NCI-H1092 treated with DMSO at 0.1 percent for 48 hours (cell line): Measurements from ENCODE around the gene ADGRD2.
"Not testable (repeated sequence)": the region's sequence is repeated elsewhere in the genome, so short reads cannot be mapped to it uniquely, and the experiment has no call there.

ENCODE experiments used
- DNase-seq: peaks from one replicate; lab custom pipeline; 2025; lab: John Stamatoyannopoulos, UW

ADGRD2 gene, protein sequence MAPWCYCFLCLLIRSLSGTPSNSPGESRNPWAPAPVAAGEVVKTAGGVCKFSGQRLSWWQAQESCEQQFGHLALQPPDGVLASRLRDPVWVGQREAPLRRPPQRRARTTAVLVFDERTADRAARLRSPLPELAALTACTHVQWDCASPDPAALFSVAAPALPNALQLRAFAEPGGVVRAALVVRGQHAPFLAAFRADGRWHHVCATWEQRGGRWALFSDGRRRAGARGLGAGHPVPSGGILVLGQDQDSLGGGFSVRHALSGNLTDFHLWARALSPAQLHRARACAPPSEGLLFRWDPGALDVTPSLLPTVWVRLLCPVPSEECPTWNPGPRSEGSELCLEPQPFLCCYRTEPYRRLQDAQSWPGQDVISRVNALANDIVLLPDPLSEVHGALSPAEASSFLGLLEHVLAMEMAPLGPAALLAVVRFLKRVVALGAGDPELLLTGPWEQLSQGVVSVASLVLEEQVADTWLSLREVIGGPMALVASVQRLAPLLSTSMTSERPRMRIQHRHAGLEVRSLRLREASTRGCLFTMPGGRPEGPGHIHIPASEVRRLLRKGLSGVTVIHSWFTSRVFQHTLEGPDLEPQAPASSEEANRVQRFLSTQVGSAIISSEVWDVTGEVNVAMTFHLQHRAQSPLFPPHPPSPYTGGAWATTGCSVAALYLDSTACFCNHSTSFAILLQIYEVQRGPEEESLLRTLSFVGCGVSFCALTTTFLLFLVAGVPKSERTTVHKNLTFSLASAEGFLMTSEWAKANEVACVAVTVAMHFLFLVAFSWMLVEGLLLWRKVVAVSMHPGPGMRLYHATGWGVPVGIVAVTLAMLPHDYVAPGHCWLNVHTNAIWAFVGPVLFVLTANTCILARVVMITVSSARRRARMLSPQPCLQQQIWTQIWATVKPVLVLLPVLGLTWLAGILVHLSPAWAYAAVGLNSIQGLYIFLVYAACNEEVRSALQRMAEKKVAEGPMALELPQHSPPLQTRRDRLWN

DNA sequence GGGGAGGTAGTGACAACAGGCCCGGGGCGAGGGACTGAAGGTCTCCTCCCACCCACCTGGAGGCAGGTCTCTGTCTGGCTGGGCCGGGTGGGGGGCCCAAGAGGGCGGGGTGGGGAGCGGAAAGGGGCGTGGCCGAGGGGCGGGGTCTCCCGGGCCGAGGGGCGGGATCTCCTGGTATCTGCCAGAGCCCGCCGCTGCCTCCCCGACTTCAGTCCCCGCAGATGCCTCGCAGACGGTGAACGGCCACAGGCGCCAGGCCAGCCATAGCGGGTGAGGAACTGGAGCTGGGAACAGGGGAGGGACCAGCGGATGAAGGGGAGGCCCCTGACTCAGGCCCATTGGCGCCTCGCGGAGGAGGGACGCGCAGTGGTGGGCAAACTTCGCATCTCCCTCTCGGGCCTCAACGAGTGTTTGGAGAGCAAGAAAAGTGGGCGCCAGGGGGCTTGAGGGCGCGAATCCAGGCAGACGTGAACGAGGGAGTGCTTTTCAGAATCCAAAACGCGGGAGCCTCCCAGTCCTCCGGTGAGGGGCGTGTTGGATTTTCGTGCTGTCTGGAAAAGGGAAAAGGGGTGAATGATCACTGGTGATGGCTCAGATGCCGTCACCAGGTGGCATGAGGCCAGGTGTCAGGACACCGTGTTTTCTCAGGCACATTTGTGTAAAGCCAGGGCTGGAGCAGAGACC lies at the start of gene ADGRD2:
Gene ADGRD2, plus strand, starts transcription at position 211 of the 684 bp plus-strand sequence. CDS start 1,216 bp downstream, outside the sequence.
- DNase-seq: peak; percentile 65

DNA sequence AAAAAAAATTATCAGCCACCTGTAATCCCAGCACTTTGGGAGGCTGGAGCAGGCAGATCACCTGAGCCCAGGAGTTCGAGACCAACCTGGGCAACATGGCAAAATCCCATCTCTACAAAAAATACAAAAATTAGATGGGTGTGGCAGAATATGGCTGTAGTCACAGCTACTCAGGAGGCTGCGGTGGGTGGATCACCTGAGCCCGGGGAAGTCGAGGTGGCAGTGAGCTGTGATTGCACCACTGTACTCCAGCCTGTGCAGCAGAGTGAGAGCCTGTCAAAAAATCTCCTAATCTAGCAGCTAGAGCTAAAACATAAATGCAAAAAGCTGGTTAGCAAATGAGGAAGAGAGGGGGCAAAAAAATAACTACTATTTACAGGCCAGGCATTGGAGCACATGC lies 47.0 kb upstream of the ADGRD2 start:
- no peak for DNase-seq

DNA sequence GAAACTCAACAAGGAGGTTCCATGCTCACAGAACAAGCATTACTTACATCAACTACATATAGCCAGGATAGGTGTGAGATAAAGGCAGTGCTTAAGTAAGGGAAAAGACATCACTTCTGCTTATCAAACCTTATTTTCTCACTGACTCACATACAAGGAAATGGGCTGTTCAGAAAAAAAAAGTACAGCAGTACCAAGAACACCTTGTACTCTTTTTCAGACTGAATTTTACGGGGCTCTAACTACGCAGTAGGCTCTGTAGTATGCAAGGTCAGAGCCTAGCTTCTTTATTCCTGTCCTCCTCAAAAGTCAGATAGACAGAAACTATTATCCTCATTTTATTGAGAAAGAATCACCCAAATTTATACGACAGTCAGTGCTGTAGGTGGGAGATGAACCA lies 40.8 kb upstream of the ADGRD2 start:
- no peak for DNase-seq

DNA sequence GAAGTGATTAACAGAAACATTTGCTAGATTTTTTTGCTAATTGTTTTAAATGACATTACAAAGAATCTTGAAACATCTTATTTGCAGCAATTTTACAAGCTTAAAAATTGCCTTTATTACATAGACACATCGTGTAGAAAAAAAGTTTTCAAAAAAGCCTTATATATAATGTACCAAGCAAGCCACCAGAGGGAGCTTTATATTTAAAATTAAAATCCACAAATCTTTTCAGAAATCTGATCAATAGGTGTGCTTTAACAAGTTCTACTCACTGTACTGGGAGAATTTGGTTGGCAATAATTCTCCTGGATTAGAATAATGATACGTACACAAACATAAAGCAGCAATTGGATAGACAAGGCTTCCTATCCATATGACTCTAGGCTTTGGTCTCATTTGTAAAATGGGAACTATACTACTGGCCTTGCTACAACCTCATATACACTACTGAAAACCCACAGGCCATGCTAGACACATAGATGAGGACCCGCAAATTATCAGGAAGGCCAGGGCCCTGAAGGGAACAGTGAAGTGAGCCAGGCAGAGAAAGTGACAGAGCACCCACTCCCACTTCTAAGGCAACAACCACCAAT lies 39.8 kb upstream of the ADGRD2 start:
- DNase-seq: no peak

DNA sequence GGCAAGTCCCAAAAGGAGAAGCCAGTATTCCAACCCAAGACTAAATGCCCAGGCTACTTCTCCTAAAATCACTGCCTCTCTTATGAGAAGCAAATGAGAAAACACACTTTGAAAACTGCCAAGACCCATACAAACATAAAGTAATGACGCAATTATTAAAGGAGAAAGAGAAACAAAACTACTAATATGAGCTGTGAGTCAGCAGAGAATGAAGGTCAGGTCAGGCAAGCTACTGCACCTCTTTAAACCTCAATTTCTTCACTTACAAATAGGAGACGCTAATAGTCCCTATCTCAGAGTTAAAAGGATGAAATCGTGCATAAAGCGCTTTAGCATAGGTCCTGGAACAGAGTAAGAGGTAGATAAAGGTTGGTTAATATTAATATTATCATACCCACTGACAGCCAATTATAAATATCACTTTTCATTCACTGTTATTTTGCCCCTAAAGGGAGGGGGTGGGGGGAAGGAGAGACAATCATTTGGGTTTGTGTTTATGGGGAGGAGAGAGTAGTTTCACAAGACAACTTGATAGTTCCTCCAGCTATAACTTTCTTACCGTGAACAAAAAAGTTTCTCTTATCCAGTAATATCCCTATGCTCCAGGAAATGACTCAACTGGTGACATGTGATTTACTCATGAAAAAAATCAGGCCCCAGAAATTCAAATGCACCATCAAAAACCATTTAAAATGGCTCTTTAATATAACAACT lies 38.6 kb upstream of the ADGRD2 start:
- no peak for DNase-seq

DNA sequence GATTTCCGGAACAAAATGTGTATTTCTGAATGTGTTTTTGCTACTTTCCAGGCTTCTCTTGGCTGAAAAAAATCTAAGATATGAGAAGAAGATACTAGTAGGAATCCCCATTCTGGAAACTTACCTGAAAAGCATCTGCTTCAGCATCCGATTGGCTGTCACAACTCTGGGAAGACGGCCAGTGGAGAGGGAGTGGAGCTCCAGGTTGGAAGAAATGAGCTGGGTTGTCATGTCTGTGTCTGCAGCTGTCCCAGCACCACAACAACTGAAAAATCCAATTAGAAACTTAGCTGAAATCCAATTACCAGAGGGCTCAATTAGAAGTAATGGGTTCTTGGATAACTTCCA lies 38.0 kb upstream of the ADGRD2 start:
- no peak for DNase-seq

DNA sequence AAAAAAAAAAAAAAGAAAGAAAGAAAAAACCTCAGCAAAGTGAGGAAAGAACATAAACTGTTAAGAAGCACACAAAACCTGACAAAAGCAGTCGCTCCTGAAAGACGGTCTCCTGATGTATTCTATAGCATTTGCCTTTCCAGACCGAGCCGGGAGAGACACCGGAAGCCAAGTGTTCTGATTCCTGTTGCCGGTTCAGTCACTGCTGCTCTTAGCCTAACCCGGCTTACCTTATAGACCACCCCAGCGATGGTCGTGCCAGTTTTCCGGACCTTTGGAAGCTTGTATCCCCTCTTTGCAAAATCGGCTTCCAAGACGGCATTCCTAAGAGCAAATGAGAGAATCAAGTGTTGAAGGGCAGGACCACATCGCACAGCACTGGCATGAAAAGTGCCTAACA lies 35.6 kb upstream of the ADGRD2 start:
- DNase-seq: no peak

DNA sequence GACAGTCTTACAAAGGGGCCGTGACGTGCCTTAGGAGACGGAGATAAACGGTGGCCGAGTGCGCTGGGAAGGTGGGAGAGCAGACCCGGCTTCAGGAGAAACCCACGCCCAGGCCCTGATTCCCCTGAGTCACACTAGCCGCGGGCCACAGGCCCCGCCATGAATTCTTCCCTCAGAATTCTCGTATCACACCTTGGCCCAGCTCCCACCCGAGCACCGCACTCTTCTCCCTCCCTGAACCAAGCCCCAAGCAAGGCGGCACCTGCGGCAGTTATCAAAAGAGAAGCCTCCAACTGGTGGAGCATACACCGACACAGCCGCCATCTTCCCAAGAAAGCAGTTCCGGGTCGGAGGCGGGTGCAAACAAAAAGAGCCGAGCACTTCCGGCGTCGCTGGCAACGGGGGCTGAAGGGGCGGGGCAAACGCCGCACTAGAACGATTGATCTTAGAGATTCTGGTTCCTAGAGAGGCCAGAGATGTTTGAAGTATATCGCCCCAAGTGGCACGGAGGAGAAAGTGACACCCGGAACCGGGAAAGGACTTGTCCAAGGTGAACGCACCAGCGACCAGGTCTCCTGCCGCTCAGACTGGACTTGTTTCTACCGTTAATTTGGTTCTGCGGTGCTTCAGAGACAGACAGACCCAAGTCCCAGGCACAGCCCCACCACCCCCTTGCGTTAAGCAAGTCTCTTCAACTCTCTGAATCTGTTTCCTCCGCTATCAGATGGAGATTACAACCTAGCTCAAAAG lies 35.0 kb upstream of the ADGRD2 start, which contains the start of gene PSMB7:
Gene PSMB7, minus strand, starts transcription at position 341 of the 750 bp plus-strand sequence. Its CDS starts 17 bp downstream, at position 324.
- DNase-seq: peak; percentile 96

DNA sequence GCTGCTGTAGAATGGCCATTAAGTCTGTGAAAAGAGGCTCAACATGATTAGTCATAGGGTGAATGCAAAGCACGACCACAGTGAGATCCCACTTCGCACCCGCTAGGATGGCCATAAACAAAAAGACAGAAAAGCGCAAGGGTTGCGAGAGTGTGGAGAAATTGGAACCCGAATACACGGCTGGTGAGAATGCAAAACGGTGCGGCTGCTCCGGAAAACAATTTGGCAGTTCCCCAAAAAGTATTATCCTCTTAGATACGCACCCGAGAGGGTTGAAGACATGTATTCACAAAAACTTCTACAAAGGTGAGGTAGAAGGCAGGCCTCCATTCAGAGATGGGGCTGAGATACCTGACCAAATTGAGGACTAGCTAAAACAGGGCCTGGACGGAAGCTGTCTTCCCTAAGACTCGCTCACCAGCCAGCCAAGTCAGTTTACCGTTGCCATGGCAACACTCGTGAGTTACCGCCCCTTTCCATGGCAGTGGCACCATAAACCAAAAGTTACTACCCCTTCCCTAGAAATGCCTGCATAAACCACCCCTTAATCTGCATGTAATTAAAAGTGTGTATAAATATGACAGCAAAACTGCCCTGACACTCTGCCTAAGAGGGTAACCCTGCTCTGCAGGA lies 34.3 kb upstream of the ADGRD2 start:
- no peak for DNase-seq

DNA sequence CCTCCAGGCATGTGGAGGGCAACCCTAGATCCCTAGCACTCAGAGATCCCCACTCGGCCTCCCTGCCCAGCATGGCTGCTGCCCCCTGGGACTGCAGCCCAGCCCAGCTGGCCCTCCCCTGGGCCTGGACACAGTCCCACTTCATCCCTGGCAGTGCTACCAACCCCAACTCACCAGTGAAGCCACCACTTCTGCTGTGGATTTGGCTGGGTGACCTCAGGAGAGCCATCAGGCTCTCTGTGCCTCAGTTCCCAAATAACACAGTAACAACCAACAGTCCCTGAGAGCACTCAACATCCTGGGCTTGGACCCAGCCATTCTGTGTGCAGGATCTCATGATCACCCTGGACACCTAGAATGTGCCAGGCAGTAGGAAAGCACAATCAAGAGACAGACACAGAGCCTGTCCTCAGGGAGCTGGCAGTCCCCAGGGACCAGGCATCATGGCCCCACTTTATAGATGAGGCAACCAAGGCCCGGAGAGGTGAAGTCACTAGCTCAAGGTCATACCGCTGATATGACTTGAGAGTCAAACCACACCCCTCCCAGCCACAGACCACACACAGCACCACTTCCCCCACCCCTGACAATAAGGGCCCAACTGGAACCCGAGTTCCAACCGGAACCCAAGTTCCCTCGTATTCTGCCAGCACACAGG lies 30.3 kb upstream of the ADGRD2 start:
- no peak for DNase-seq

DNA sequence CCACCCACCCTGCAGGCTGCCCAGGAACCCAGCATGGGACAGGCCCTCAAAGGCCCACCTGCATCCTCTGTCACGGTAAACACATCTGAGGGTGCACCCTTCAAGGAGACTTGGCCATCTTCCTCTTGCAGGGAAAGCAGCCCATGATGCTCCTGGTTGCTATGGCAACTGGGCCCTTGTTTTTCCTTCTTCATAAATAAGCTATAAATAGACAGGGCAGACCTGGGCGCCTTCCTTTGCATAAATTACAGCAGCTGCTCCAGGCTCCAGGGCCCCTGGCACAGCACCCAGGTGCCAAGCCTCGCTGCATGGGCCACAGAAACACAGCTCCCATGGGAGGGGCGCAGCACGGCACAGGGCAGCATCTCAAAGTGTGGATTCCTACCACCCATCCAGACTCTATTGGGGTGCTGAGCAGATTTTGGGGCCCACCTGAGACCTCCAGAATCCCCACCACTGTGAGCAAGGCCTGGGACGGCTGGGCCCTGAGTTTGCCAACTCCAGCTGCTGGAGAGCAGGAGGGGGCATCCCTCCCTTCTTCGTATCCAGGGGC lies 29.2 kb upstream of the ADGRD2 start:
- DNase-seq: peak; percentile 80

DNA sequence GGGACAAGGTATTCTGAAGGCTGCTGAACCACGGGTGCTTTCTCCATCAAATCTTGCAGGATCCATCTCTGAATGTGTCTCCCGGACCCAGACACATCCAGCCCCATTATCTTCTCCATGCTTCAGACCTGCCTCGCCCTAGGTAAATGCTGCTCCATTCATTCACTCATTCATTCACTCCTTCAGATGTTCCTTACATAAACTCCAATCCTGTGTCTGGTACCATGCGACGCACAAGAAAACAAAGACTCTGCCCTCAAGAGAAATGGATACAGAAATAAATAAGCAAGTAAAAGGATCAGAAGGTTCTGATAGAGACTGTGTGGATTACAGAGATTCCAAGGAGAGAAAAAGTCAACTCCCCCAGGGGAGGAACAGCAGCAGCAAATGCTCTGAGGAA lies 27.1 kb upstream of the ADGRD2 start:
- DNase-seq: no peak

DNA sequence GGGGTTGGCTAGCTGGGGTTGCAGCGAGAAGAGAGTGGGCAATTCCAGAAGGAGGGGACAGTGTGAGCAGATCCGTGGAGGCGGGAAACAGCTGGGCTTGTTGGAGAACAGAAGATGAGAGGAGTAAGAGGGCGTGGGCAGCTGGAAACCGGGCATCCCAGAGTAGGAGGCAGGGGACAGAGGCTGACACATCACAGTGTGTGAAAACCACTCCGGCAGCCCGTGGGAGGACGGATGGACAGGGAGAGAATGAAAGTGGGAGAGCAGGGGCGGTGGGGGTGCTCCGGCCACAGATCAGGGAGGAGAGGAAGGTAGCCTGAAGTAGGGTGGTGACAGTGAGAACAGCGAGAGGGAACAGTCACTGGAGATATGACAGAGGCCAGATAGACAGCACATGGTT lies 26.7 kb upstream of the ADGRD2 start:
- no peak for DNase-seq

DNA sequence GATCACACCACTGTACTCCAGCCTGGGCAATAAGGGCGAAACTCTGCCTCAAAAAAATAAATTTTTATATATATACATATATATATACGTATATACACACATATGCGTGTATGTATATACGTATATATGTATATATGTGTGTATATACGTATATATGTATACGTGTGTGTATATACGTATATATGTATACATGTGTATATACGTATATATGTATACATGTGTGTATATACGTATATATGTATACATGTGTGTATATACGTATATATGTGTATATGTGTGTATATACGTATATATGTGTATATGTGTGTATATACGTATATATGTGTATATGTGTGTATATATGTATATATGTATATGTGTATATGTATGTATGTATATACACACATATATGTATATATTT lies 24.5 kb upstream of the ADGRD2 start:
- DNase-seq: not testable (repeated sequence)

DNA sequence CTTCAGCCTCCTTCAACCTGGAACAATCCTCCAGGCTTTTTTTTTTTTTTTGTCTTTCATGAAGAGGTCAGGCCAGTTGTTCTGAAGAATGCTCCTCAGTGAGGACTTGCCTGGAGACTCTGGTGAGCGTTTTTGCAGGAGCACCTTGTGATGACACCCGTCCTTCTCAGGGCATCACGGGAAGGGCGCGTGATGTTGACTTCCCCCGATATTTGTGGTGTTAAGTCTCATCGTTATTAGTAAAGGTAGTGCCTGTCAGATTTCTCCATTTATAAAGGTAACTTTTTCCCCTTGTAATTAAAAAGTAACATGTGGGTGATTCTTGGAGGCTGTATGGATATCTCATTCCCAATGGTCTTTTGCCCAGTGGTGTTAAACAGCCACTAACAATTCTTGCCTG lies 23.9 kb upstream of the ADGRD2 start:
- DNase-seq: no peak

DNA sequence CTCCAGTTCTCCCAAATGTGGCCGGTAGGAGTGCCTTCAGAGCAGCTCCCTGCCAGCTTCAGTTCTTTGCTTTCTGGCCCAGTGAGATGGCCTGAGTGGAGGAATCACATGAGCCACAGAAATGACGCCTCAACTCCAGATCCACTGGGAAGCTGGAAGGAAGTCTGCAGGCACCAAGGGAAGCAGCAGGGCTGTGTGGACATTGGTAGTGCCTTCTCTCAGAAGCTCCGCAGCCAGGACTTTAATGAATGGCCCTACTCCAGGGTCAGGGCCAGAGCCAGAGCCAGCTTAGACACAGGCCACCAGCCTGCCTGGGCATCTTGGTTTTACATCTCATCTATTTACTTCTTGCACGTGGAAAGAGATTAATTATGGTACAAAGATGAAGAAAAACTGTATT lies 23.0 kb upstream of the ADGRD2 start:
- DNase-seq: no peak

DNA sequence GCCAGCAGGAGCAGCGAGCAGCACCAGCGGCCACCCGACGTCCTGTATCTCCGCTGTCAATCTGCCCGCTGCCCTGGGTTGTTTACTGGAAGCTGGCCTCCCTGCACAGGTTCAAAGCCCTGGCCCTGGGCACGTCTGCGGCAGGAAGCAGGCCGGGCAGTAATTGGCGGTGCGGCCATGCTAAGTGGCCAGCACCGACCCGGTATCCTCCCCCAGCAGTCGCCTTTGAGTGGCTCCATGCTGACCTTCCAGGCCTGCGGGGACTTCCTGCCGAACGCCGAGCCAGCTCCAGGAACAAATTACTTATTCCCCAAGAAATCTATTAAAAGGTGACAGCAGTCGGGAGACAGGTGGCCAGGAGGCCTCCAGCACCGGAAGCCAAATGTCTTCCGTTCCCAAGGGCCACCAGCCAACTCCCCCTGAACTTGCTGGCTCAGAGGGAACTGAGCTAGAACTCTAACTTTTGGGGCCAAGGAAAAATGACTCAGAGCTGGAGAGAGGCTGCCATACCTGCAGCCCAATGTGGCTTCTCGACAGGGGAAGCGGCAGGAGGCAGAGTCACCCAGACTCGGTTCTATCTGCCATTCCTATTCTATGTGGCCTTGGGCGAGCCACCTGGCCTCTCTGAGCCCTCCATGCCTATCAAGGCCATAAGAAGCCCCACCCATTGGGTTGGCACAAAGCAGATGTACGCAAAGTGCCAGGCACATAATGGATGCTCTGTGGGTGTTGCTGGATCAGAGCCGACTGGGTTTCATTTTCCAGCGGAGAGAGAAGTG lies 21.3 kb upstream of the ADGRD2 start:
- peak; percentile 87 for DNase-seq

DNA sequence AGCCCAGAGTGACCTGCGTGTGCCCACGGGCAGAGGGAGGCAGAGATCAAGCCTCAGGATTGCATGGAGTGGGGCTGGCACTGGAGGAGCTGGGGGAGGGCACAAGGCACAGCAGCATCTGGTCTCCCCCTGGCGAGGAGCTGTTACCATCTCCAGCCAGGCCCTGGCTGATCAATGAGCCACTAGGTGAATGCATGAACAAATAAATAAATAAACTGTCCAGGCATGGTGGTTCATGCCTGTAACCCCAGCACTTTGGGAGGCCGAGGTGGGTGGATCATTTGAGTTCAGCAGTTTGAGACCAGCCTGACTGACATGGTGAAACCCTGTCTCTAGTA lies 20.8 kb upstream of the ADGRD2 start:
- peak; percentile 93 for DNase-seq

DNA sequence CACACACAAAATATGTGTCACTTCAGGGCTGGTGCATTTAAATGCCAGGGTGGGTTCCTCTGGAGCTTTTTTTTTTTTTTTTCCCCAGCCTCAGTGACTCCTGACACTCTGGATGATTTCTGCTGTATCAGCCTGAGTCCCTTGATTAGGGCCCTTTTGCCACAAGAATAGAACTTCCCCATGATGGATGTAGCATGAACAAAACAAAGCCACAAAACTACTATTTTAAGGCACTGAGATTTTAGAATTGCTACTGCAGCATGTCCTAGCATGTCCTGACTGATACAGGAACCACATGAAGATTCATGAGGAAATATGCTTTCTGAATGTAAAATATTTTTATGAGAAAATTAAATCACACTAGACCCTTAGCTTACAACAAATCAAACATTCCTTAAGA lies 13.9 kb upstream of the ADGRD2 start:
- no peak for DNase-seq
